Liver (tissue), 3 donors: Measurements from ENCODE around the gene ABHD15.

Experiments
- CTCF ChIP-seq: fragments of 150-350 bp; IDR thresholded peaks from 2 replicates; pipeline ENCODE4 v1.5.1; 2017; ENCODE audit warnings: improper control_type of control experiment, low read depth, low read length; ENCODE audit not compliant: missing input control
- HNF4G ChIP-seq: IDR thresholded peaks from 2 replicates; pipeline ENCODE4 v1.6.1; 2016; ENCODE audit warnings: antibody characterized with exemption
- JUND ChIP-seq, 2 donors: IDR thresholded peaks; 2 replicates each; pipeline ENCODE4 v1.6.1; 2016; ENCODE audit warnings: antibody characterized with exemption in 2 of 2
- SP1 ChIP-seq: IDR thresholded peaks from 2 replicates; pipeline ENCODE4 v1.6.1; 2018; ENCODE audit warnings: antibody characterized with exemption, mild to moderate bottlenecking
- TAF1 ChIP-seq: conservative IDR thresholded peaks from 2 replicates; pipeline ENCODE4 v1.6.1; 2016; ENCODE audit warnings: antibody characterized with exemption, mild to moderate bottlenecking
- donor health status: healthy.
- donor health status: healthy.

GRCh38 chr17:29607557-29608195, 40.8 kb upstream of the ABHD15 start:
- TF ChIP-seq CTCF (no peak), TAF1 (no peak), SP1 (no peak), HNF4G (no peak), JUND (IDR thresholded peaks at IDR 0.05) (no peak)
